Neural cell (in vitro differentiated cells): ENCODE measurements around the gene PTPRG.

ENCODE experiments used
- EZH2 ChIP-seq: fragments of 200-600, 300-800 bp; shearing (Covaris generic), sonication (generic); IDR thresholded peaks from 2 replicates; pipeline ENCODE4 v1.6.1; 2014; ENCODE audit warnings: antibody characterized with exemption, low read length, borderline replicate concordance, mild to moderate bottlenecking; ENCODE audit not compliant: insufficient read depth, poor library complexity, severe bottlenecking
- POLR2AphosphoS5 ChIP-seq: IDR thresholded peaks from 2 replicates; pipeline ENCODE4 v1.6.1; 2012
- RAD21 ChIP-seq: fragments of 450-650 bp; conservative IDR thresholded peaks from 2 replicates; pipeline ENCODE4 v1.6.1; 2014; ENCODE audit warnings: antibody characterized with exemption, mild to moderate bottlenecking, moderate library complexity
- SMC3 ChIP-seq: fragments of 450-650 bp; conservative IDR thresholded peaks from 2 replicates; pipeline ENCODE4 v1.6.1; 2014; ENCODE audit warnings: antibody characterized with exemption, mild to moderate bottlenecking, moderate library complexity; ENCODE audit not compliant: poor library complexity
- TF ChIP-seq, protein P1 (sequence below): fragments of 450-650 bp; IDR thresholded peaks from 2 replicates; pipeline ENCODE4 v1.5.1; 2014; ENCODE audit warnings: antibody characterized with exemption, mild to moderate bottlenecking, moderate library complexity; ENCODE audit not compliant: poor library complexity, severe bottlenecking
- TF ChIP-seq, protein P2 (sequence below): IDR thresholded peaks from 2 replicates; pipeline ENCODE4 v1.6.1; 2012; ENCODE audit warnings: borderline replicate concordance

DNA sequence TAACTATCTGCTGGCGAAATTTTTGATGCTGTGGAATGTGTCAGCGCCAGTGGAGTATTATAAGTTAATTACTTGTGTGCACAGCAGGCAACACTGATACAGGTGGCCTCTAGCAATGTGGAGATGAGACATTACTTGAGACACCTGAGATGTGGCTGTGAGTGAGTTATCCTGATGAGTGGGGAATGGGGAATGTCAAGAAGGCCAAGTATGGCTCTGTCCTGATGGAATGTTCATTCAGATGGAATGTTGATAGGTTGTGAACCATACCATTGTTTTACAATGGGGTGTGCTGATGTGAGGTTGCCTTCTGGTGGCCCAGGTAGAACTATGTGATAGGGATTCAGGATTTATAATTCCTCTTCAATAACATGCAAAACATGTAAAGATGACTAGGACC, 404.8 kb downstream of the PTPRG start:
- no peak for TF ChIP-seq POLR2AphosphoS5
- TF ChIP-seq EZH2, result no peak
- TF ChIP-seq, protein P1, sequence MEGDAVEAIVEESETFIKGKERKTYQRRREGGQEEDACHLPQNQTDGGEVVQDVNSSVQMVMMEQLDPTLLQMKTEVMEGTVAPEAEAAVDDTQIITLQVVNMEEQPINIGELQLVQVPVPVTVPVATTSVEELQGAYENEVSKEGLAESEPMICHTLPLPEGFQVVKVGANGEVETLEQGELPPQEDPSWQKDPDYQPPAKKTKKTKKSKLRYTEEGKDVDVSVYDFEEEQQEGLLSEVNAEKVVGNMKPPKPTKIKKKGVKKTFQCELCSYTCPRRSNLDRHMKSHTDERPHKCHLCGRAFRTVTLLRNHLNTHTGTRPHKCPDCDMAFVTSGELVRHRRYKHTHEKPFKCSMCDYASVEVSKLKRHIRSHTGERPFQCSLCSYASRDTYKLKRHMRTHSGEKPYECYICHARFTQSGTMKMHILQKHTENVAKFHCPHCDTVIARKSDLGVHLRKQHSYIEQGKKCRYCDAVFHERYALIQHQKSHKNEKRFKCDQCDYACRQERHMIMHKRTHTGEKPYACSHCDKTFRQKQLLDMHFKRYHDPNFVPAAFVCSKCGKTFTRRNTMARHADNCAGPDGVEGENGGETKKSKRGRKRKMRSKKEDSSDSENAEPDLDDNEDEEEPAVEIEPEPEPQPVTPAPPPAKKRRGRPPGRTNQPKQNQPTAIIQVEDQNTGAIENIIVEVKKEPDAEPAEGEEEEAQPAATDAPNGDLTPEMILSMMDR, result no peak
- TF ChIP-seq SMC3, result no peak
- TF ChIP-seq, protein P2, sequence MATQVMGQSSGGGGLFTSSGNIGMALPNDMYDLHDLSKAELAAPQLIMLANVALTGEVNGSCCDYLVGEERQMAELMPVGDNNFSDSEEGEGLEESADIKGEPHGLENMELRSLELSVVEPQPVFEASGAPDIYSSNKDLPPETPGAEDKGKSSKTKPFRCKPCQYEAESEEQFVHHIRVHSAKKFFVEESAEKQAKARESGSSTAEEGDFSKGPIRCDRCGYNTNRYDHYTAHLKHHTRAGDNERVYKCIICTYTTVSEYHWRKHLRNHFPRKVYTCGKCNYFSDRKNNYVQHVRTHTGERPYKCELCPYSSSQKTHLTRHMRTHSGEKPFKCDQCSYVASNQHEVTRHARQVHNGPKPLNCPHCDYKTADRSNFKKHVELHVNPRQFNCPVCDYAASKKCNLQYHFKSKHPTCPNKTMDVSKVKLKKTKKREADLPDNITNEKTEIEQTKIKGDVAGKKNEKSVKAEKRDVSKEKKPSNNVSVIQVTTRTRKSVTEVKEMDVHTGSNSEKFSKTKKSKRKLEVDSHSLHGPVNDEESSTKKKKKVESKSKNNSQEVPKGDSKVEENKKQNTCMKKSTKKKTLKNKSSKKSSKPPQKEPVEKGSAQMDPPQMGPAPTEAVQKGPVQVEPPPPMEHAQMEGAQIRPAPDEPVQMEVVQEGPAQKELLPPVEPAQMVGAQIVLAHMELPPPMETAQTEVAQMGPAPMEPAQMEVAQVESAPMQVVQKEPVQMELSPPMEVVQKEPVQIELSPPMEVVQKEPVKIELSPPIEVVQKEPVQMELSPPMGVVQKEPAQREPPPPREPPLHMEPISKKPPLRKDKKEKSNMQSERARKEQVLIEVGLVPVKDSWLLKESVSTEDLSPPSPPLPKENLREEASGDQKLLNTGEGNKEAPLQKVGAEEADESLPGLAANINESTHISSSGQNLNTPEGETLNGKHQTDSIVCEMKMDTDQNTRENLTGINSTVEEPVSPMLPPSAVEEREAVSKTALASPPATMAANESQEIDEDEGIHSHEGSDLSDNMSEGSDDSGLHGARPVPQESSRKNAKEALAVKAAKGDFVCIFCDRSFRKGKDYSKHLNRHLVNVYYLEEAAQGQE, result no peak
- no peak for TF ChIP-seq RAD21
